ENCODE data around the gene SMAP1.
A peak's percentile ranks its signal among the peaks of the same experiment; 100 is the strongest.
"Not testable (repeated sequence)": the region's sequence is repeated elsewhere in the genome, so short reads cannot be mapped to it uniquely, and the experiment has no call there.

The SMAP1 gene

DNA sequence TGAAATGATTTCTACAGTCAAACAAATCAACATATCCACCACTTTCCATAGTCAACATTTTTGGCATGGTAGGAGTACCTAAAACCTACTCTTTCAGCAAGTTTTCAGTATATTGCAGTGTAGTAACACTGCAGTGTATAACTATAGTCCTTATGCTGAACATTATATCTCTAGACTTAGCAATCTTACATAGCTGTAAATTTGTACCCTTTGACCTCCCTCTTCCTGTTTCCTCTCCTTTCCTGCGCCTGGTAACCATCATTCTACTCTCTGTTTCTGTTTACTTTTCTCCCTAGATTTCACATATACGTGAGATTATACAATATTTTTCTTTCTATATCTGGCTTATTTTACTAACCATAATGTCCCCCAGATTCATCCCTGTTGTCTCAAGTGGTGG is 40.2 kb downstream of the SMAP1 start:
- peaks cover 39% of the 10 kb centered on the region for H3K4me1 Mint-ChIP-seq
- H3K4me3 Mint-ChIP-seq = no peak overlapping the region
- DNase-seq (no peak), ATAC-seq (no peak)
- peaks cover 1 to 2% of the 10 kb centered on the region in 2 donors for H3K9me3 Mint-ChIP-seq
- H3K27ac Mint-ChIP-seq = no peak overlapping the region
- no peaks in the 10 kb centered on the region for H3K27me3 Mint-ChIP-seq

DNA sequence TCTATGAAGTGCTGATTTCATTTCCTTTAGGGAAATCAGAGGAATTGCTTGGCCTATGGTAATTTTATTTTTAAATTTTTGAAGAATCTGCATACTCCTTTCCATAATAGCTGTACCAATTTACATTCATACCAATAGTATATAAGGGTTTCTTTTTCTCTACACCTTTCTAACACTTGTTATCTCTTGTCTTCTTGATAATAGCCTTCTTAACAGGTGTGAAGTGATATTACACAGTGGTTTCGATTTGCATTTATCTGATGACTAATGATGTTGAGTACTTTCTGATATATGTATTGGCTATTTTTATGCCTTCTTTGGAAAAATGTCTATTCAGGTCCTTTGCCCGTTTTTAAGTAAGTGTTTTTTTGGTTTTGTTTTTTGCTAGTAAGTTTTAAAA is 40.8 kb downstream of the SMAP1 start:
- H3K27me3 Mint-ChIP-seq = no peaks in the 10 kb centered on the region

GRCh38 chr6:70709826-70710225 is 42.1 kb downstream of the SMAP1 start:
- no peak for ATAC-seq
- Mint-ChIP-seq H3K27ac (no peak overlapping the region), H3K9me3 (peaks cover 15 to 18% of the 10 kb centered on the region in 2 donors), H3K4me1 (peaks cover 47% of the 10 kb centered on the region), H3K4me3 (no peak overlapping the region), H3K27me3 (no peaks in the 10 kb centered on the region)
- no peak for DNase-seq

More for the DNA sequence above, 40.8 kb downstream of the SMAP1 start:
- H3K9me3 Mint-ChIP-seq = peaks cover 6 to 7% of the 10 kb centered on the region in 2 donors
- H3K4me3 Mint-ChIP-seq = no peak overlapping the region
- no peak for DNase-seq
- peak; percentile 64 for ATAC-seq
- H3K4me1 Mint-ChIP-seq = peaks cover 44% of the 10 kb centered on the region
- H3K27ac Mint-ChIP-seq = no peak overlapping the region

- Mint-ChIP-seq H3K27me3 (no peaks in the 10 kb centered on the region), H3K9me3 (peaks cover 18 to 25% of the 10 kb centered on the region in 2 donors), H3K27ac (no peak overlapping the region), H3K4me1 (peaks cover 49% of the 10 kb centered on the region), H3K4me3 (no peak overlapping the region)
- ATAC-seq (no peak), DNase-seq (no peak)
Observed at GRCh38 chr6:70714716-70715257, 47.1 kb downstream of the SMAP1 start.

GRCh38 chr6:70717038-70717801 is 49.5 kb downstream of the SMAP1 start:
- ATAC-seq (peak; percentile 93), DNase-seq (no peak)
- Mint-ChIP-seq H3K27ac (peak overlapping the region; percentile 45 to 67), H3K4me3 (peak overlapping the region; percentile 6 to 54), H3K9me3 (peaks cover 18 to 25% of the 10 kb centered on the region in 2 donors), H3K27me3 (no peaks in the 10 kb centered on the region), H3K4me1 (peaks cover 55% of the 10 kb centered on the region)

GRCh38 chr6:70724524-70724923 is 56.8 kb downstream of the SMAP1 start:
- H3K4me1 Mint-ChIP-seq = peaks cover 37% of the 10 kb centered on the region
- no peak overlapping the region for H3K4me3 Mint-ChIP-seq
- no peaks in the 10 kb centered on the region for H3K9me3 Mint-ChIP-seq
- peak overlapping the region in 1 of 2 donors; percentile 82 for H3K27ac Mint-ChIP-seq
- ATAC-seq (no peak), DNase-seq (no peak)
- H3K27me3 Mint-ChIP-seq = no peaks in the 10 kb centered on the region

- Mint-ChIP-seq H3K9me3 (no peaks in the 10 kb centered on the region), H3K4me1 (peaks cover 33% of the 10 kb centered on the region)
Observed at GRCh38 chr6:70725817-70726415, 58.2 kb downstream of the SMAP1 start.

DNA sequence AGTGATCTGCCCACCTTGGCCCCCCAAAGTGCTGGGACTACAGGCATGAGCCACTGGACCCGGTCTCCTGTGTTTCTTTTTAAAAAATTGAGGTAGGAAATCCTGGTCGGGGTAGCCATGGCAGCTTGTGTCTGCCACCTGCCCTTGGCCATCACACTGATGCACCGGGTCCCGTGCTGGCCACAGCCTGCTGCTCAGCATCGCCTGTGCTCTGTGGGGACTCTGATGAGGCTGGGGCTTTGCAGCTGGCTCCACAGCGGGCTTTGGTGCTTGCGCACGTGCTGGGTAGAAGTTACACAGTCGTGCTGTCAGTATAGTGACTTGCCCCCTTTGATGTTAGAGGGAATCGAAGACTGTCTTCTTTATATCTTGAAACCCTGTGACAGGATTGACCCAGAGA is 66.7 kb downstream of the SMAP1 start:
- no peak for DNase-seq
- peaks cover 16% of the 10 kb centered on the region for H3K4me1 Mint-ChIP-seq
- peaks cover 0 to 4% of the 10 kb centered on the region in 2 donors for H3K9me3 Mint-ChIP-seq
- H3K27me3 Mint-ChIP-seq = no peaks in the 10 kb centered on the region
- H3K4me3 Mint-ChIP-seq = no peak overlapping the region
- ATAC-seq = no peak
- H3K27ac Mint-ChIP-seq = no peak overlapping the region

More at GRCh38 chr6:70725817-70726415, 58.2 kb downstream of the SMAP1 start:
- Mint-ChIP-seq H3K27ac (no peak overlapping the region), H3K4me3 (no peak overlapping the region), H3K27me3 (no peaks in the 10 kb centered on the region)
- DNase-seq = no peak
- ATAC-seq = no peak

DNA sequence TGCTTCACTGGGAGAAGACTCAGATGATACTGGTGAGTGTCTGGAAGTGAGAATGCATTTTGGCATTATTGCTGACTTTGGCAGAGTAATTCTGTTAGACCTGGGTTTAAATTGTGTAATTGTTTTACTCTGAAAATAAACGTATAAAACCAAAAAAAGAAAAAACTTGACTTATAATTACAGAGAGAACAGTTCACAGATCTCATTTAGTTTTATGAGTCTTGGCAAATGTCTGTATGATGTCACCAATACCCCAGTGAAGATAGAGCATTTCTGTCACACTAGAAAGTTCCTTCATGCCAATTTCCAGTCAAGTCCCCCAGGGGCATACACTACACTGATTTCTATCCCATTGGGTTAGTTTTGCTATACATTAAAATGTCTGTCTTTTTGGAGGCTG is 67.3 kb downstream of the SMAP1 start:
- ATAC-seq = no peak
- no peak for DNase-seq
- H3K9me3 Mint-ChIP-seq = peaks cover 0 to 4% of the 10 kb centered on the region in 2 donors

DNA sequence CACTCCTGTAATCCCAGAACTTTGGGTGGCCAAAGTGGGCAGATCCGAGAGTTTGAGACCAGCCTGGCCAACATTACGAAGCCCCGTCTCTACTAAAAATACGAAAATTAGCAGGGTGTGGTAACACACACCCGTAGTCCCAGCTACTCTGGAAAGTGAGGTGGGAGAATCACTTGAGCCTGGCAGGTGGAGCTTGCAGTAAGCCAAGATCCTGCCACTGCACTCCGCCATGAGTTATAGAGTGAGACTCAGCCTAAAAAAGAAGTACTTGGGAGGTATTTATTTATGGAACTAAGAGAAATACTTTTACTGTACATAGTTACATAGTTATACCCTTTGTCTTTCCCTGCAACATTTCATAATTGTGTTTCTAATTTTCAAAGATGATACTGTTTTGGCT is 67.8 kb downstream of the SMAP1 start:
- Mint-ChIP-seq H3K27ac (no peak overlapping the region), H3K27me3 (no peaks in the 10 kb centered on the region), H3K4me1 (peaks cover 10% of the 10 kb centered on the region), H3K9me3 (peaks cover 2 to 5% of the 10 kb centered on the region in 2 donors), H3K4me3 (no peak overlapping the region)
- DNase-seq (no peak), ATAC-seq (no peak)

More for the DNA sequence above, 67.3 kb downstream of the SMAP1 start:
- peaks cover 10% of the 10 kb centered on the region for H3K4me1 Mint-ChIP-seq
- no peak overlapping the region for H3K27ac Mint-ChIP-seq
- H3K27me3 Mint-ChIP-seq = no peaks in the 10 kb centered on the region
- no peak overlapping the region for H3K4me3 Mint-ChIP-seq

DNA sequence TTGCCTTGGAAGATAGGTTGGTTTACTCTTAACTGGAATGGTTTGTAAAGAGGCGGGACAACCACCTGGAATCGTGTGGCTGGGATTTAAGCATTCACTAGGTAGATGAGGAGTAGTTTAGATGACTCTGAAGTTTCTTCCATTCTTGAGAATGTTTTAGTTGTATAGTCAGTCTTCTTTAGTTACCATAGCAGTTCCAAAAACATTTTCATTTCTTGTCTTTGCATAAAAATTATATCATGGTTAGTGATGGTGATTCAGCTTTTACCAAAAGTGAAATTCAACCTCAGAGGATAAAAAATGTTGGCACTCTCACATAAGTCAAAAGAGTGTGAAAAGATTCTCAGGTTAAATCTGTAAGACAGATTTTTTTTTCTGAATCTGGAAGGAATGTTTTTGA is 70.3 kb downstream of the SMAP1 start:
- Mint-ChIP-seq H3K27me3 (no peaks in the 10 kb centered on the region), H3K4me1 (peaks cover 31% of the 10 kb centered on the region), H3K4me3 (no peak overlapping the region), H3K27ac (no peak overlapping the region), H3K9me3 (peaks cover 14 to 24% of the 10 kb centered on the region in 2 donors)
- no peak for DNase-seq
- ATAC-seq = no peak

GRCh38 chr6:70739534-70739933 is 71.9 kb downstream of the SMAP1 start:
- H3K27ac Mint-ChIP-seq = no peak overlapping the region
- DNase-seq (no peak), ATAC-seq (no peak)
- no peak overlapping the region for H3K4me3 Mint-ChIP-seq
- peaks cover 33% of the 10 kb centered on the region for H3K4me1 Mint-ChIP-seq
- no peaks in the 10 kb centered on the region for H3K27me3 Mint-ChIP-seq
- peaks cover 12 to 28% of the 10 kb centered on the region in 2 donors for H3K9me3 Mint-ChIP-seq

DNA sequence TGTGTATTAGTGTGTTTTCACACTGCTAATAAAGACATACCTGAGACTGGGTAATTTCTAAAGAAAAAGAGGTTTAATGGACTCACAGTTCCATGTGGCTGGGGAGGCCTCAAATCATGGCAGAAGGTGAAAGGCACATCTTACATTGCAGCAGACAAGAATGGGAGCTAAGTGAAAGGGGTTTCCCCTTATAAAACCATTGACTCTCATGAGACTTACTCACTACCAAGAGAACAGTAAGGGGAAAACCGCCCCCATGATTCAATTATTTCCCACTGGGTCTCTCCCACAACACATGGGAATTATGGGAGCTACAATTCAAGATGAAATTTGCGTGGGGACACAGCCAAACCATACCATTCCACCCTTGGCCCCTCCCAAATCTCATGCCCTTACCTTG is 73.1 kb downstream of the SMAP1 start:
- not testable (repeated sequence) for H3K27ac Mint-ChIP-seq, H3K4me3 Mint-ChIP-seq, DNase-seq, H3K27me3 Mint-ChIP-seq
- peak; percentile 79 for ATAC-seq
- Mint-ChIP-seq H3K9me3 (peaks cover 14 to 28% of the 10 kb centered on the region in 2 donors), H3K4me1 (peaks cover 33% of the 10 kb centered on the region)

GRCh38 chr6:70742462-70742861 is 74.8 kb downstream of the SMAP1 start:
- Mint-ChIP-seq H3K9me3 (peaks cover 16 to 28% of the 10 kb centered on the region in 2 donors), H3K4me1 (peaks cover 32% of the 10 kb centered on the region)
- not testable (repeated sequence) for H3K27ac Mint-ChIP-seq, H3K27me3 Mint-ChIP-seq, H3K4me3 Mint-ChIP-seq, DNase-seq, ATAC-seq

GRCh38 chr6:70753870-70754380 is 86.2 kb downstream of the SMAP1 start:
- Mint-ChIP-seq H3K9me3 (peaks cover 5 to 10% of the 10 kb centered on the region in 2 donors), H3K27ac (no peak overlapping the region), H3K4me1 (peaks cover 10% of the 10 kb centered on the region), H3K27me3 (no peaks in the 10 kb centered on the region), H3K4me3 (no peak overlapping the region)
- no peak for DNase-seq
- no peak for ATAC-seq

GRCh38 chr6:70758883-70759282 is 91.2 kb downstream of the SMAP1 start:
- no peaks in the 10 kb centered on the region for H3K27me3 Mint-ChIP-seq
- no peak overlapping the region for H3K27ac Mint-ChIP-seq
- DNase-seq = no peak
- H3K4me1 Mint-ChIP-seq = no peaks in the 10 kb centered on the region
- peaks cover 5 to 7% of the 10 kb centered on the region in 2 donors for H3K9me3 Mint-ChIP-seq
- no peak for ATAC-seq
- no peak overlapping the region for H3K4me3 Mint-ChIP-seq
